Esophagus squamous epithelium (tissue), 5 donors: Measurements from ENCODE around the gene ARHGAP45. TPM values are rescaled to one million over a fixed set of nuclear protein-coding genes. Genes with fewer than 3 reads are reported as not detected.

Experiments used
- DNase-seq: peaks from one replicate; lab custom pipeline; 2025; lab: John Stamatoyannopoulos, UW
- H3K27ac ChIP-seq, 4 donors: fragments of 200-600 bp; sonication (generic); one replicate each; pipeline ENCODE4 v1.5.1; 2016 to 2019; ENCODE audit warnings: mild to moderate bottlenecking in 1 of 4
- H3K27me3 ChIP-seq, 4 donors: fragments of 200-600 bp; sonication (generic); 1 replicate in 3 of 4; 2 replicates in 1 of 4; pipeline versions ENCODE4 v1.5.1 to v1.6.0; 2017 to 2021; ENCODE audit warnings: antibody characterized with exemption in 1 of 4
- H3K36me3 ChIP-seq, 3 donors: fragments of 200-600 bp; sonication (generic); one replicate each; pipeline ENCODE4 v1.5.1; 2016 to 2019
- H3K4me1 ChIP-seq, 3 donors: fragments of 200-600 bp; sonication (generic); one replicate each; pipeline ENCODE4 v1.5.1; 2017 to 2019
- H3K4me3 ChIP-seq, 4 donors: fragments of 200-600 bp; sonication (generic); 1 replicate in 3 of 4; 2 replicates in 1 of 4; pipeline ENCODE4 v1.5.1; 2016 to 2019; ENCODE audit warnings: mild to moderate bottlenecking in 2 of 4, moderate library complexity in 1 of 4
- H3K9me3 ChIP-seq, 3 donors: fragments of 200-600 bp; sonication (generic); one replicate each; pipeline ENCODE4 v1.5.1; 2016 to 2019
- POLR2A ChIP-seq, 4 donors: fragments of 450-650 bp; IDR thresholded peaks; one replicate each; pipeline ENCODE4 v1.6.1; 2017; ENCODE audit warnings: antibody characterized with exemption in 4 of 4, mild to moderate bottlenecking in 4 of 4, moderate library complexity in 3 of 4
- WGBS, 2 donors: methylation state at CpG; one replicate each; pipeline ENCODE4 v1.1.5; 2018; 5-methylcytosine and 5-hydroxymethylcytosine counted together
- intact Hi-C: fragments of 100-400 bp; cut with DNase I; formaldehyde crosslinking; loops from one replicate; pipeline ENCODE4 v1.15.0; 2022
- total RNA-seq, 4 donors: library from RNA; depleted of rRNA; stranded (reverse); fragments of >200 nt; gene quantifications; one replicate each; pipeline ENCODE4 v1.1.0, GENCODE V29; 2016
- TF ChIP-seq, protein P1 (sequence below), 6 experiments: fragments of 450-650 bp in 4 of 6; fragments of 200-600 bp in 2 of 6; sonication (generic) in 2 of 6; IDR thresholded peaks; one replicate each; pipeline ENCODE4 v1.5.1; 2016 to 2019; ENCODE audit warnings: antibody characterized with exemption in 6 of 6, mild to moderate bottlenecking in 4 of 6, moderate library complexity in 4 of 6
- donor health status: DM: yes; HTN: yes; CAD: no.

Gene ARHGAP45
- total RNA-seq, 4 donors from 2014 or later: 8.2 to 39.3 (median 12.5) TPM

DNA sequence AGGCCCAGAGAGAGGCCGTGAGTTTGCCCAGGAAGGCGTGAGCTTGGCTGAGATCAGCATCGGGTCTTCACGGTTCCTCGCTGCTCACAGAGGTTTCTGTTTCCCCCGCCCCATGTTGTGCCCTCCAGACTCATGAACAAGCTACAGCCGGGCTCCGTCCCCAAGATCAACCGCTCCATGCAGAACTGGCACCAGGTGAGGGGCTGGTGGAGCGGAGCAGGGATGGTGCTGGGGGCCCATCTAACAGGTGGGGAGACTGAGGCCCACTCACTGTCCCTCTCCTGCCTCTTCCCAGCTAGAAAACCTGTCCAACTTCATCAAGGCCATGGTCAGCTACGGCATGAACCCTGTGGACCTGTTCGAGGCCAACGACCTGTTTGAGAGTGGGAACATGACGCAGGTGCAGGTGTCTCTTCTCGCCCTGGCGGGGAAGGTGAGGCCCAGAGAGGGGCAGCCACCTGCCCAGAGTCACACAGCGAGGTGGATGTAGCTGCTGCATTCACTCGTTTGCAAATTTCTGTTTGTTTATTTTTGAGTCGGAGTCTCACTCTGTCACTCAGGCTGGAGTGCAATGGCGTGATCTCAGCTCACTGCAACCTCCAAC, 34.6 kb upstream of the ARHGAP45 start:
- H3K36me3 ChIP-seq: peaks cover 29 to 61% (median 33%) of the 10 kb centered on the region in 3 donors
- intact Hi-C loops: no loop called here
- 80 to 86% methylated on average over 14 to 18 of the region's 20 CpGs for WGBS, 2 donors
- H3K9me3 ChIP-seq: no peaks in the 10 kb centered on the region
- no peak for DNase-seq
- no peaks in the 10 kb centered on the region for H3K27me3 ChIP-seq
- peaks cover 15 to 40% (median 19%) of the 10 kb centered on the region in 3 donors for H3K4me1 ChIP-seq
- no peak for TF ChIP-seq POLR2A (IDR thresholded peaks at IDR 0.05)
- TF ChIP-seq, protein P1, sequence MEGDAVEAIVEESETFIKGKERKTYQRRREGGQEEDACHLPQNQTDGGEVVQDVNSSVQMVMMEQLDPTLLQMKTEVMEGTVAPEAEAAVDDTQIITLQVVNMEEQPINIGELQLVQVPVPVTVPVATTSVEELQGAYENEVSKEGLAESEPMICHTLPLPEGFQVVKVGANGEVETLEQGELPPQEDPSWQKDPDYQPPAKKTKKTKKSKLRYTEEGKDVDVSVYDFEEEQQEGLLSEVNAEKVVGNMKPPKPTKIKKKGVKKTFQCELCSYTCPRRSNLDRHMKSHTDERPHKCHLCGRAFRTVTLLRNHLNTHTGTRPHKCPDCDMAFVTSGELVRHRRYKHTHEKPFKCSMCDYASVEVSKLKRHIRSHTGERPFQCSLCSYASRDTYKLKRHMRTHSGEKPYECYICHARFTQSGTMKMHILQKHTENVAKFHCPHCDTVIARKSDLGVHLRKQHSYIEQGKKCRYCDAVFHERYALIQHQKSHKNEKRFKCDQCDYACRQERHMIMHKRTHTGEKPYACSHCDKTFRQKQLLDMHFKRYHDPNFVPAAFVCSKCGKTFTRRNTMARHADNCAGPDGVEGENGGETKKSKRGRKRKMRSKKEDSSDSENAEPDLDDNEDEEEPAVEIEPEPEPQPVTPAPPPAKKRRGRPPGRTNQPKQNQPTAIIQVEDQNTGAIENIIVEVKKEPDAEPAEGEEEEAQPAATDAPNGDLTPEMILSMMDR (IDR thresholded peaks at IDR 0.05): no peak
- no peak overlapping the region for H3K4me3 ChIP-seq
- no peak overlapping the region for H3K27ac ChIP-seq

DNA sequence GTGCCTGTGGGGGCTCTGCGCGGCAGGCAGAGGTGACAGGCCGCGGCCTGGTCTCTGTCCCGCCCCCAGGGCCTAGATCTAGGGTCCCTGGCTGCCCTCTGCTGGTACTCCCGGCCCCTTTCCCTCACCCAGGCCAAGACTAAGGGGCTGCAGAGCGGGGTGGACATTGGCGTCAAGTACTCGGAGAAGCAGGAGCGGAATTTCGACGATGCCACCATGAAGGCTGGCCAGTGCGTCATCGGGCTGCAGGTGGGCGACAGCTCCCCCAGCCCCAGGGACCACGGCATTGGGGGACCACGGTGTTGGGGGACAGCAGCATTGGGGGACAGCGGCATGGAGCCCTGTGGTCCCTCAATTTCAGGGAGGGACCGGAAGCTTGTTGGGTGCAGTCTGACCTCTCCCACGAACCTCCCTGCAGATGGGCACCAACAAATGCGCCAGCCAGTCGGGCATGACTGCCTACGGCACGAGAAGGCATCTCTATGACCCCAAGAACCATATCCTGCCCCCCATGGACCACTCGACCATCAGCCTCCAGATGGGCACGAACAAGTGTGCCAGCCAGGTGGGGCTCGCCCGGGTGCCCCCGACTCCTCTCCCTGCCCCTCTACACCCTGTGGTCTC, 30.9 kb upstream of the ARHGAP45 start:
- H3K36me3 ChIP-seq: peaks cover 27 to 60% (median 37%) of the 10 kb centered on the region in 3 donors
- DNase-seq: no peak

DNA sequence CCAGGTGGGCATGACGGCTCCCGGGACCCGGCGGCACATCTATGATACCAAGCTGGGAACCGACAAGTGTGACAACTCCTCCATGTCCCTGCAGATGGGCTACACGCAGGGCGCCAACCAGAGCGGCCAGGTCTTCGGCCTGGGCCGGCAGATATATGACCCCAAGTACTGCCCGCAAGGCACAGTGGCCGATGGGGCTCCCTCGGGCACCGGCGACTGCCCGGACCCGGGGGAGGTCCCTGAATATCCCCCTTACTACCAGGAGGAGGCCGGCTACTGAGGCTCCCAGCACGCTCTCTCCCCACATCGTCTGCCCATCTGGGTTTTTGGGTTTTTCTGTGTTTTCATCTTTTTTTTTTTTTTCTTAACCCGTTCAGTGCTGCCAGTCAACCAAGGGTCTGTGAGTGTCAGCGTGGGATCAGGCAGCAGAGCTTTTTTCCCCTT, 29.3 kb upstream of the ARHGAP45 start:
- no peak for DNase-seq
- TF ChIP-seq, protein P1 (IDR thresholded peaks at IDR 0.05): no peak
- TF ChIP-seq POLR2A (IDR thresholded peaks at IDR 0.05): no peak
- Histone ChIP-seq H3K27ac (peak overlapping the region in 3 of 4 donors; percentile 28 to 83 (median 30)), H3K9me3 (no peaks in the 10 kb centered on the region), H3K36me3 (peaks cover 17 to 46% (median 26%) of the 10 kb centered on the region in 3 donors), H3K27me3 (peaks cover 0 to 12% (median 0%) of the 10 kb centered on the region in 4 donors), H3K4me1 (peaks cover 29 to 55% (median 33%) of the 10 kb centered on the region in 3 donors), H3K4me3 (no peak overlapping the region)
- intact Hi-C loops: no loop called here
- WGBS, 2 donors: 59 to 64% methylated on average over 8 to 10 of the region's 22 CpGs

More for the DNA sequence above, 30.9 kb upstream of the ARHGAP45 start:
- intact Hi-C loops: no loop called here
- Histone ChIP-seq H3K4me3 (no peak overlapping the region), H3K4me1 (peaks cover 15 to 40% (median 20%) of the 10 kb centered on the region in 3 donors), H3K27me3 (no peaks in the 10 kb centered on the region), H3K9me3 (no peaks in the 10 kb centered on the region), H3K27ac (no peak overlapping the region)
- no peak for TF ChIP-seq POLR2A (IDR thresholded peaks at IDR 0.05)
- TF ChIP-seq, protein P1 (IDR thresholded peaks at IDR 0.05): no peak
- 90% methylated on average over 21 to 22 of the region's 29 CpGs for WGBS, 2 donors

DNA sequence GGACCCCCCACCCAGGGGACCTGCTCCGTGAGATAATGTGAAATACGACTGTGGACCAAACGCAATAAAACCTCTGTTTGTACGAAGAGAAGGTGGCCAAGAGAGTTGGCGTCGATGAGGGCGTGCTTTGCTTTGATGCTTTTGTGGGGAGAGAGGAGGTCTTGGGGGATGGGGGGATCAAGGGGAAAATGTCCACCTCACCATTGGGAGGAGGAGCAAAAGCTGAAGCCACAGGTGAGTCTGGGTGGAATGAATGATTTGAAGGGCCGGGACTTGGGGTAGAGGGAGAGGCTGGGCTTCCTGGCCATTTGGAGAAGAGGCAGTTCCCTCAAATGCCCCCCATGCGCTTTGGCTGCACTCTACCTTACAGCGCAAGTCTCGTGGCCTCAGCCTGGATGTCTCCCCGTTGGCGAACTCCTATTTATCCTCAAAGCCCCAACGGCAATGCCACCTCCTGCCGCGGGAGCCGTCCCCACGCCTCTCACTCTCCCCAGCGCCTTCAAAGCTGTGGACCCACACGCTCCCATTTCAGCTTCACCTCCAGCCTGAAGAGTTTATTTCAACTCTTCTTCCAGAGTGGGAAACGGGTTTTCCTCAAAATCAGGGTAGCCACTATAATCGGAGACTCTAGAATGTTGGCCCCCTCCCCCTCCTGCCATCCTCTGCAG, 27.9 kb upstream of the ARHGAP45 start:
- H3K4me3 ChIP-seq: peak overlapping the region in 3 of 4 donors; percentile 53 to 74 (median 65)
- TF ChIP-seq, protein P1 (IDR thresholded peaks at IDR 0.05): peak in 1 of 6 experiments; percentile 2
- no peak for TF ChIP-seq POLR2A (IDR thresholded peaks at IDR 0.05)
- H3K27ac ChIP-seq: peak overlapping the region; percentile 5 to 83 (median 82)
- peaks cover 13 to 37% (median 17%) of the 10 kb centered on the region in 3 donors for H3K36me3 ChIP-seq
- no peak for DNase-seq
- H3K4me1 ChIP-seq: peaks cover 33 to 64% (median 39%) of the 10 kb centered on the region in 3 donors
- WGBS, 2 donors: 54 to 59% methylated on average over 19 of the region's 22 CpGs
- intact Hi-C loops: no loop called here
- peaks cover 0 to 14% (median 0%) of the 10 kb centered on the region in 4 donors for H3K27me3 ChIP-seq
- no peaks in the 10 kb centered on the region for H3K9me3 ChIP-seq
